Activated CD8-positive, alpha-beta memory T cell treated with anti-CD3 and anti-CD28 coated beads, Interleukin-2, amount 50 U/mL, for 1 hour (primary cell): ENCODE data around the gene MLXIP.
"Not testable (repeated sequence)": the region's sequence is repeated elsewhere in the genome, so short reads cannot be mapped to it uniquely, and the experiment has no call there.

ENCODE experiments used
- DNase-seq: peaks from one replicate; pipeline ENCODE4 v3.0.0-alpha.2; 2020; ENCODE audit errors: extremely low read depth

MLXIP gene

DNA sequence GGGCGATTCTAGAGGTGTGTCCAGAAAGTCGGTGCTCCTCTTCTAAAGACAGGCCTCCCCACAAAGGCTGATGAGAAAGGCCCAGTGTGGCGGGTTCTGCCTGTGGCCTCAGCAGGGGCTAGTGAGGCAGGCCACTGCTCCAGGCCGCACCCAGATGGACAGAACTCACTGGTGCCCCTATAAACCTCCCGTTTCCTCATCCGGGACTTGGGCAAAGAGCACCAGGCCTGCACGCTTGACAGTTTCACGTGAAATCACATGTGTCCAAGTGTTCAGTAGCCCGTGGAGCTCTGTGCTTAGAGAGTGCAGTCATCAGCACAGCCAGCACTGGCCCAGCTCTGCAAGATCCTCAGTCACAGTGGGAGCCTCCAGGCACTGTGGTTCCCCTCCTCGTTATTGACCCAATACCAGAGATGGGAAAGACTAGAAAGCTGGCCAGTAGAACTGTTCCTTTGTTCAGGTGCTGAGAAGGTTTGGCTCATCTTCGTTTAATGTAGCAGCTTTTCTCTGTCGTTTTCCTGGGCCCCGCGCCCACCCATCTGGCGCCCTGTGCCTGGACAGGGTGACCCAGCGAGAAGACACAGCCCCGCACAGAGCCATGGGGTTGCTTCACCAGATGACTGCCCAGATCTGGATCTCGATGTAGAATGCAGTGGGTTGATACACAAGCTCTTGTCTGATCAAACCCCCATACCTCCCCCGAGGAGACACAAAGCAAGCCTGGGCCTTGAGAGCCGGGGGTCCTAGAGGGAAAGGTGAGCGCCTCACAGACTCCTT lies 69.1 kb downstream of the MLXIP start:
- DNase-seq, result no peak

DNA sequence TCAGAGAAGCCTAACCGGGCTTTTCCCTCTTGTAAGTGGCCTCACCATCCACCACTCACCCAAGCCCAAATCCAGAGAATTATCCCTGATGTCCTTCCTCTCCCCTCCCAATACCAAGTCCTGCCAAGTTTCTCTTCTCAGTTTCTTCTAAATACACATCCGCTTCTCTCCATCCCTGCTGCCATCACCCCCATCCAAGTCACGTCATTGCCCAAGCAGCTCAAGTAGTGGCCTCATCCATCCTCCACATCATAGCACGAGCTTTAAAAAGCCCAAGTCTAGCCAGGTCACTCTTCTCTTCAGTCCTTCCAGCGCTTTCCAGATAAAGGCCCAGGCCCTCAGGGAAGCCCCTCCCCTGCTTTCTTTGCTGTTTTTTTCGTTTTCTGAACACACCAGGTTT lies 70.1 kb downstream of the MLXIP start:
- no peak for DNase-seq

DNA sequence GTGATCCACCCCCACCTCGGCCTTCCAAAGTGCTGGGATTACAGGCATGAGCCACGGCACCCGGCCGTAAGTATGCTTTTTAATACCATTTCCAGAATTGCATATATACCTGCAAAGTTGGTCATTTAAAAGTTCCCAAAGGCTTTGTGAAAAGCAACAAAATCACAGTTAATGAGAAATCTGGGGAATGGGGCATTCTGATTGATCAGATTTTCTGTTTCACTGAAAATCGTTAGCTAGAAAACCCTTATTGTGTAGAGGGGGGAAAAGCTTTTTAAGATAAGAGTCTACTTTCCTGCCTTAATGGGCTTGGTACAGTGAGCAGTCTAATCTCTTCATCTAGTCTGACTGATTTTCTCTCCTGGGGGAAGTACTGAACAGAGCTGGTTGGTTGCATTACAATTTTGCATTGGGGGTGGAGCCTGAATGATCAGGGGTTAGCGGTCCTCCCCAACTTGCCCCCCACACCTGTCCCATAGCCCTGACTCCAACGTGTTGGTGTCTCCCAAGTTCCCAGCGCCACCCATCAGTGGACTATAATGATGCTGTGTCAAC lies 71.6 kb downstream of the MLXIP start:
- DNase-seq, result no peak

DNA sequence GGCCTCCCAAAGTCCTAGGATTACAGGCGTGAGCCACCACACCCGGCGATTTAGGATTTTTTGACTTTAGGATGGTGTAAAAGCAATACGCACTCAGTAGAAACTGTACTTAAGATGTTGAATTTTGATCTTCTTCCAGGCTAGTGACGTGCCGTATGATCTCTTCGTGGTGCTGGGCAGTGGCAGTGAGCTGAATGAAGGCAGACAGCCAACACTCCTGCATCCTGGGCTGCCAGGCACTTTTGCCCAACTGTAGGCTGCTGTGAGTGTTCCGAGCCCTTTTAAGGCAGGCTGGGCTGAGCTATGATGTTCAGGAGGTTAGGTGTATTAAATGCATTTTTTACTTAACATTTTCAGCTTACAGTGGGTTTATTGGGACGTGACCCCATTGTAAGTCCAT lies 74.2 kb downstream of the MLXIP start:
- DNase-seq, result no peak

DNA sequence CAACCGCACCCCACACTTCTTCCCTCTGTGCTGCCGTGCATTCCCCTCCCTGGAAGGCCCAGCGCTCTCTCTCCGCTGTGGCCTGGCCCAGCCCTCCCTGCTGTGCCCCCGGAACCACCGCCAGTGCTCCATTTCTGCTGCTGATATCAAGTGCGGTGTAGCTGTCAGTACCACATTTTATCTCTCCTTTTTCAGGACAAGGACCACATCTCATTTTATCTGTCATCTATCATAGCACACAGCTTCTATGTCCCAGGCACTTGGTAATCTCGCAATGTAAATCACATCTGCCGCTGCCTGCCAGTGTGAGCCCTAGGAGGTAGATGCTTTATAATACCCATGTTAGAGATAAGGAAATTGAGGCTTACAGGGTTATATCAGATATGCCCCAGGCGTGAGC lies 77.1 kb downstream of the MLXIP start:
- DNase-seq, result no peak

DNA sequence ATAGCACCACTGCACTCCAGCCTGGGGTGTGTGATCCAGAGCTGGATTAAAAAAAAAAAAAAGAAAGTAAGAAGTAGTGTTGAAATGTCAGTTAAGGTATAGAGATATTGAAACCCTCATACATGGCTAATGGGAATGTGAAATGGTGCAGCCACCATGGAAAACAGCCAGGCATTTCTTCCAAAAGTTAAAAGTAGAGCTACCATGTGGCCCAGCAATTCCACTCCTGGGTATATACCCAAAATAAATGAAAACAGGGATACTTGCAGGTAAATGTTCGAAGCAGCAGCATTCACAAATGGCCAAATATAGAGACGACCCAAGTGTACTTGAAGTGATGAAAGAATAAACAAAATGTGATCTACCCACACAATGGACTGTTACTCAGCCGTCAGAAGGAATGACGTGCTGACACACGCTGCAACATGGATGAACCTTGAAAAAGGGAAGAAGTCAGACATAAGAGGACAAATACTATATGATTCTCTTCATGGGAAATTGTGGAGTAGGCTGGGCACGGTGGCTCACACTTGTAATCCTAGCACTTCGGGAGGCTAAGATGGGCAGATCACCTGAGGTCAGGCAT lies 80.2 kb downstream of the MLXIP start:
- no peak for DNase-seq

DNA sequence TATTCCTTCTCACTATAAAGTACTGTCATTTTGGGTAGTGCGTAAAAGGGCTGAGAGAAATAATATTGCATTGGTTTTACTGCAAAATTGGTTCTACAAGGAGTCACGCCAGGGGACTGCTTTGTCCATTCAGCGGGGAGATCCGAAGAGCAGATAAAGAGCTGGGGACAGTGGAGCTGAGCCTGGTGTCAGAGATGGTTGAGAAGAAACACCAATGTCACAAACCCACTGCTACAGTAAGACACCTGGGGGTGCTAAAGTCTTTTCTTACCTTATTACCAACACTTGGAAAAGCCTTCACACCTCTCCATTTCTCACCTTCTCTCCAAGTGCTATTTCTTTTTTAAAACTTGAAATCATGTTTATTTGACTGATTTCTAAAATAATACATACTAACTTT lies 81.3 kb downstream of the MLXIP start:
- DNase-seq, result no peak

DNA sequence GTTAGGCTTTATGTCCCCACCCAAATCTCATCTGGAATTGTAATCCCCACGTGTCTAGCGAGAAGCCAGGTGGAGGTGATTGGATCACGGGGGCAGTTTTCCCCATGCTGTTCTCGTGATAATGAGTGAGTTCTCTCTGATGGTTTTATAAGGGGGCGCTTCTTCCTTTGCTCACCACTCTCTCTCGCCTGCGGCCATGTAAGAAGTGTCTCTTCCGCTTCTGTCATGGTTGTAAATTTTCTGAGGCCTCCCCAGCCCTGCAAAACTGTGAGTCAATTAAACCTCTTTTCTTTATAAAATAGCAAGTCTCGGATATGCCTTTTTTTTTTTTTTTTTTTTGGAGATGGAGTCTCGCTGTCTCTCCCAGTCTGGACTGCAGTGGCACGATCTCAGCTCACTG lies 82.2 kb downstream of the MLXIP start:
- DNase-seq, result no peak

DNA sequence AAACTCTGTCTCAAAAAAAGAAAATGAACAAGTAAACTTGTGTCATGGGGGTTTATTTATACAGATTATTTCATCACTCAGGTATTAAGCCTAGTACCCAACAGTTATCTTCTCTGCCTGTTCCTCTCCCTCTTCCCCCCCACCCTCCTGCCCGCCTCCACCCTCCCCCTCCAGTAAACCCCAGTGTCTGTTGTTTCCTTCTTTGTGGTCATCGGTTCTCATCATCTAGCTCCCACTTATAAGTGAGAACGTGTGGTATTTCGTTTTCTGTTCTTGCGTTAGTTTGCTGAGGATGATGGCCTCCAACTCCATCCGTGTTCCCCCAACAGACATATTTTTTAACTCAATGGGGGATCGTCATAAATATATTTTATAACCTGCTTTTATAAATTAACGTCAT lies 83.1 kb downstream of the MLXIP start:
- DNase-seq, result no peak

DNA sequence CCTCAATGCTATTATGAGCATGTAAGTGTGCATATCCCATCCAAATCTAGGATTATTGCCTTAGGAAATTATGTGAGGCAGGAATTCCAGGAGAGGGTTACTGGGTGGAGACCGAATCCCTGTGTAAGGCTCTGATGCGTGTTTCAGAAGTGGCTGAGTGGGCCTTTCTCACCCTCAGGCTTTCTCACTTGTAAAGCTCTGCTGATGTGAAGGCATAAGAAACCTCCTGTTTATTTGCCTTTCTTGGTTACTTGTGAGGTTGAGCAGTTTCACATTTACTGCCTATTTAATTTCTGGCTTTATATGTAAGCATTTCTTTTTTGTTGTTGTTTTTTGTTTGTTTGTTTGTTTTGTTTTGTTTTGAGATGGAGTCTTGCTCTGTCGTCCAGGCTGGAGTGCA lies 84.4 kb downstream of the MLXIP start:
- no peak for DNase-seq

DNA sequence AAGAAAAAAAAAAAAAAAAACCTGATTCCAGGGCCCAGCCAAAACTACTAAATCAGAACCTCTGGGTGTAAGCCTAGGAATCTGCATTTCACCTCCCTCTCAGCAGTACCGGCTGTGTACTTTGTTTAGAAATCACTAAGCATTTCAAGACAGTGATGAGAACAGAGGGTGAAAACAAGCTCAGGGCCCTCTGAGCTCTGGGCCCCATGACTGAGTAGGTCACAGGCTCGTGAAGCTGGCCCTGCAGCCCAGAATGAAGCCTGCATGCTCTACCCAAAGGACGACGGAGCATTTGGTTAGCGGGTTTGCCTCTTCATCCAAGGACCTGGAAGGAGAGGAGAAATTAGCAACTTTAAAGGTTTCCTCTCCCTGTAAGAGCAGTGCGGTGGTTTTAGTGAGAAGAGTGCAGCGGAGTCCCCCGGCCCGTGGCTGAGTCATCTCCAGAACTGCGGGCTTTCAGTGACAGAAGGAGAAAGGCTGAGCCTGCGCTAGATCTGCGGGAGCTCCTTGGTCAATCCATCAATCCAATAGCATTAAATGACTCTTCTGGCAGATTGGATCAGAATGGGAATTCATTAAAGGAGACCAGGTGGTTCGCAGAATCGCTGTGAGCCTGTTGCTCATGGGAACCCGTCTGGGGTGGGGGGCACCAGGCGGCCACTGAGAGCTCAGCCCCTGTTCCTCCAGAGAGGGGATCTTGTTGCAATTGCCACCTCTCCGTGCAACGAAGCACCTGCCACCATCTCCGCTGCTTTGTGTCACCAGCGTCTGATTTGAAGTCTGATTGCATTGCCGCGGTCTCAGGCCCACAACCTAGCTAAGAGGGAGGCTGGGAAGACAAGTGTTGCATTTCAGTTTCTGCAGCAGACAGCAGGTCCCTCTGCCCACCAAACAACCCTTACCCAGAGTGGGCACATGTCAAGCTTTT lies 88.1 kb downstream of the MLXIP start:
- no peak for DNase-seq

DNA sequence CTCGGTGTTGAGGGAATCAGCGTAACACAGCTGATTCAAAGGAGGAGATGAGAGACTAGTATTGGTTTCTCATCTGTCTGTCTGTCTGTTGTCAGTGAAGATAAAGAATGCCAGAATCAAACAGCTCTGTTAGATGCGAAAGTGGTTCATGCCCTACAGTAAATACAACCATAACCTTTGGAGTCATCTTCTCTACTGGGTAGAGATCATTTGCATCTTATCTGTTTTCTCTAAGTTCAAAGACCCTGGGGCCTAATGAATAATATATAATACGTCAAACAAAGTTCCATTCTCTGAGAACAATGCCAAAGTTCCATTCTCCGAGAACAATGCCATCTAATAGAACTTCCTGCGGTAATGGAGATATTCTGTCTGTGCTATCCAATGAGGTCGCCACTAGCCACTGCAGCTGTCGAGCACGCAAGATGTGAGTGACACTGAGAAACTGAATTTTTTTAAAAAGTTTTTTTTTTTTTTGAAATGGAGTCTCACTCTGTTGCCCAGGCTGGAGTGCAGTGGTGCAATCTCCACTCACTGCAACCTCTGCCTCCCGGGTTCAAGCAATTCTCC lies 88.9 kb downstream of the MLXIP start:
- no peak for DNase-seq

DNA sequence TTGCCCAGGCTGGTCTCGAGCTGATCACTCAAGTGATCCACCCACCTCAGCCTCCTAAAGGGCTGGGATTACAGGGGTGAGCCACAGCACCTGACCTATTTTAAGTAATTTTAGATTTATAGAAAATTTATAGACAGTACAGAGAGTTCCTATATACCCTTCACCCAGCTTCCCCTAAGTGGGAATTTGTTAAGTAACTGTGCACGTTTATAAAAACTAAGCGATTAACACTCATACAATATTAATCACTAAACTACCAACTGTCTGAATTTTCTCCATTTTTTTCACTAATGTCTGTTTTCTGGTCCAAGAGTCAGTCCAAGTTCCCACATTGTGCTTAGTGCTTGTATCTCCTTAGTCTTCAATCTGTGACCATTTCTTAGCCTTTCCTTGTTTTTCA lies 89.9 kb downstream of the MLXIP start:
- no peak for DNase-seq

DNA sequence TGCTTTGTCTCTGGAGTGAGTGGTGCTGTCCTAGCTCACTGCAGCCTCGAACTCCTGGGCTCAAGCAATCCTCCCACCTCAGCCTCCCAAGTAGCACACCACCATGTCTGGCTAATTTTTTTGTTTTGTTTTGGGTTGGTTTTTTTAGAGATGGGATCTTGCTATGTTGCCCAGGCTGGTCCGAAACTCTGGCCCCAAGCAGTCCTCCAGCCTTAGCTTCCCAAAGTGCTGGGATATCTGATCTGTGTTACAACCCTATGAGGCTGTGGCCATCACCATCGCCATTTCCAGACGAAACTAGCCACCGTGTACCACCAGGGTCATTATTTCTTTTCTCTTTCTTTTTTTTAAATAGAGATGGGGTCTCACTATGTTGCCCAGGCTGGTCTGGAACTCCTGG lies 92.8 kb downstream of the MLXIP start:
- no peak for DNase-seq

DNA sequence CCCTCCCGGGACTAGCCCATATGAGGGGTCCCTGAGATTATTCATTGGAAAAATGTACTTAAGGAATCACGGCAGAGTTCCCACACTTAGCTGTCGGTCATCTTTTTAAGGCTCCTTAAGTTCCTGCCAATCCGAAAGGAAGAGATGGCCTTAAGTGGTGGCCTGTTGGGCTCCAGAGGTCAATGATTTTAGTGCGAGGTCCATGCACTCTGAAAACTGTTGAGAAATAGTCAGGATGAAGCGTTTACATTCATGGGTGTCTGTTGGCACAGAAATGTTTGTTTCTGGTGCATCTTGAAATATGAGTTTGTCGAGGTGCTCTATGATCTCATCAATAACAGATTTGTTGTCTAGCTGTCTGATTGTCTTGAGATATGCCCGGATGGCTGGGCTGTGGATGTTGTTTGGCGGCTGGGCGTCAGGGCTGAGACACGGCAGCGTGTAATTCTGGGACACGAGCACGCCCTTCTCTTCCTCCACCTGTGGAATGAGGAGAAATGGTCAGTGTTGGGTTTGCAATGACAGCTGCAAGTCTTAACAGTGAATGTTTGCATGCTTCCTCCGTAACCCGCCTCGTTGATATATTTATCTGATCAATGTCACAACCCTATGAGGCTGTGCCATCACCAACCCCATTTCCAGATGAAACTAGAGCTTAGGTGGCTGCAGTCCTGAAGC lies 93.8 kb downstream of the MLXIP start:
- DNase-seq, result no peak

DNA sequence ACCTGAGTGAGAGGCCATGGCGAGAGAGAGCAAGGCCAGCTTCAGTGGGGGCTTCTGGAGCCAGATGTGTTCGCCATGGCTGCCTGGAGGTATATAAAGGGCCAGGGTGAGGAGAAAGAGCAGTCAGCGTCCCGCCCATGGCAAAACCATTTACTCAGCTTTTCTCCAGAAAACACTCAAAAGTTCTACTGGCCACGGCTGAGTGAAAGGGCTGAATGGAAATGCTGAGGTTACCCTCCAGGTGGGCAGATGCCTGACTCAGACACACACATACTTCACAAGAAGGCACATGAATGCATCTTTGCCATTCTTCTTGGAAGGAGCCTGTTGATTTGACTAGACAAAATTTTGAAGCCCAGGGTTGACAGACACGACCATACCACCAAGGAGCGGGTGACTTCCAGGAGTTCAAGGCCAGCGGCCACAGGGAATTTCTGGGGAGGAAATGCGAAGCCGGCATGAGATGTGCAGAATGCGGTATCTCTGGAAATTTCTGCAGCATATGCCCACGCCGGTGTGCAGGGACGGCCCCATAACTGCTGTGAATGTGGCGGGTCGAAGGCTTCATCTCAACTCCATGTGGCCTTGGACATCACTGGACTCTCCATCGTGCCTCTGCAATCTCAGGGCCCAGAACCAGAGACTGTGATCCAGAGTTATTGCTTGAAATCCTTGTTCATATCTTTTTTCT lies 95.7 kb downstream of the MLXIP start, which contains the start of gene IL31:
Gene IL31, minus strand, starts transcription at position 67 of the 691 bp plus-strand sequence. Its CDS starts 49 bp downstream, at position 18.
- DNase-seq, result no peak

DNA sequence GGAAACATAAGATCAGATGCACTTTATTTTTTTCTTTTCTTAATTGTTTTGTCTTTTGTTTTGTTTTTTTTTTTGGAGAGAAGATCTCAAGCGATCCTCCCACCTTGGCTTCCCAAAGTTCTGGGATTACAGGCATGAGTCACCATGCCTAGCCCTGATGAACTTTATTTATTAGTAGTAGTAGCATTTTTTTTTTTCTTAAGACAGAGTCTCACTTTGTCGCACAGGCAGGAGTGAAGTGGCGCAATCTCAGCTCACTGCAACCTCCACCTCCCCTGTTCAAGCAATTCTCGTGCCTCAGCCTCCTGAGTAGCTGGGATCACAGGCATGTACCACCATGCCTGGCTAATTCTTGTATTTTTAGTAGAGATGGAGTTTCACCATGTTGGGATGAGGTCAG lies 97.9 kb downstream of the MLXIP start:
- not testable (repeated sequence) for DNase-seq

DNA sequence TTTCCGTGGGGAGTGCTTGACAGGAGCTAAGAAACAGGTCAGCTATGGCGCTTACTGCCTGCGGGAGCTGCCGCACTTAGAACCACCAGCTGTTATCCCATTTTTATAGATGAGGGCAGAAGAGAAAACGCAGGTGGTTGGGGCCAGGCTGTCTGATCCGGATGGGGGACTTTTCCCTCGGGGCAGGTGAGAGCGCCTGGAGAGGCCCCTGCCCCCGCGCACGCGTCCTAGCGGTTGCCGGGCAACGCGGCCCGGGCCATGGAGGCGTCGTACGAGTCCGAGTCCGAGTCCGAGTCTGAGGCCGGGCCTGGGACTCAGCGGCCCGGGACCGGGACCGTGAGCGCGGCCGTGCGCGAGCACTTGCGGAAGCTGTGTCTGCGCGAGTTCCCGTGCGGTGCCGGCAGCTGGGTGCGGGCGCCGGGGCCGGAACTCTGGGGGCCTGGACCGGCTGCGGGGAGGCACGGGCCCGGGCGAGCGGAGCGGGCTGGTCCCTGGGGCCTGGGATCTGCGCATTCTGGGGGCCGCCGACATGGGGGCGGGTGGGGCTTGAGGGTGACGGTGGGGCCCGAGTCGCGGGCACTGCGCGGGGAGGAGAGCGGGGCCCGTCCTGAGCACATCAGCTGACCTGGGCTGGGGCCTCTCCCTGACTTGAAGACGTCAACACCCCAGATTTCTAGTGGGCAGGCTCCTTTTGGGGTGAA lies 104.5 kb downstream of the MLXIP start, which contains the start of gene LRRC43:
Gene LRRC43, plus strand, starts transcription at position 237 of the 701 bp plus-strand sequence. Its CDS starts 22 bp downstream, at position 259.
- no peak for DNase-seq

DNA sequence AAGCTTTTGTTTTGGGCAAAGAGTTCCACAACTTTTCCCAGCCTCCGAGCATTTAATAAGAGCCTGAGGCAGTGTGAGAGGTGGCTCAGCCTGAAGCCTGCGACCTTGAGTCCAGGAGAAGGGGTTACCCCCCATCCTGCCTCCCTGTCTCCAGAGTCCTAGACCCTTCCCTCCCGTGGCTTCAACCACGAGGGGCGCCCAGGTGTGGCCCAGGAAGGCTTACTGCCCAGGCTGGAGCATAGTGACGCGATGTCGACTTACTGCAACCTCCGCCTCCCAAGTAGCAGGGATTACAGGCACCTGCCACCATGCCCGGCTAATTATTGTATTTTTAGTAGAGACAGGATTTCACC lies 105.0 kb downstream of the MLXIP start:
- DNase-seq, result no peak

DNA sequence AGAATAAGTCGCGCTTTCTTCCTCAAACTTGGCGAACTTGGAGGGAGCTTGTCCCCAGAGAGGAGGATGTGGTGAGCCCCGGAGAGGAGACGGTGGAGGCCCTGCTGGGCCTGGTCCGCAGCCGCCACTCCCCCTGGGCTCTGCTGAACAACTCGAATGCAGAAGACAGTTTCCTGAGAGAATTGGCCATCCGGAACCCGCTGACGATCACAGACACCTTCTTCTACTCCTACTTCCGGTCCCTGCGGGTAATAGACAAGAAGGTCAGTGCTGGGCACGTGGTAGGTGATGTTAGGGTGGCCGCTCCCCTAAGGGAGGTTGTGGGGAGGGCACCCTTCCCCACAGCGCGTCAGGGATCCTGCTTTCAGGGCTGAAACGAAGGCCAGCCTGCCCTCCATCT lies 106.0 kb downstream of the MLXIP start:
- DNase-seq, result no peak
